D341Med (cell line): ENCODE measurements around the gene DNAJC8.

ENCODE experiments used
- DNase-seq: peaks from one replicate; pipeline ENCODE4 v3.0.0; 2012; ENCODE audit warnings: low spot score

The DNAJC8 gene, protein sequence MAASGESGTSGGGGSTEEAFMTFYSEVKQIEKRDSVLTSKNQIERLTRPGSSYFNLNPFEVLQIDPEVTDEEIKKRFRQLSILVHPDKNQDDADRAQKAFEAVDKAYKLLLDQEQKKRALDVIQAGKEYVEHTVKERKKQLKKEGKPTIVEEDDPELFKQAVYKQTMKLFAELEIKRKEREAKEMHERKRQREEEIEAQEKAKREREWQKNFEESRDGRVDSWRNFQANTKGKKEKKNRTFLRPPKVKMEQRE

DNA sequence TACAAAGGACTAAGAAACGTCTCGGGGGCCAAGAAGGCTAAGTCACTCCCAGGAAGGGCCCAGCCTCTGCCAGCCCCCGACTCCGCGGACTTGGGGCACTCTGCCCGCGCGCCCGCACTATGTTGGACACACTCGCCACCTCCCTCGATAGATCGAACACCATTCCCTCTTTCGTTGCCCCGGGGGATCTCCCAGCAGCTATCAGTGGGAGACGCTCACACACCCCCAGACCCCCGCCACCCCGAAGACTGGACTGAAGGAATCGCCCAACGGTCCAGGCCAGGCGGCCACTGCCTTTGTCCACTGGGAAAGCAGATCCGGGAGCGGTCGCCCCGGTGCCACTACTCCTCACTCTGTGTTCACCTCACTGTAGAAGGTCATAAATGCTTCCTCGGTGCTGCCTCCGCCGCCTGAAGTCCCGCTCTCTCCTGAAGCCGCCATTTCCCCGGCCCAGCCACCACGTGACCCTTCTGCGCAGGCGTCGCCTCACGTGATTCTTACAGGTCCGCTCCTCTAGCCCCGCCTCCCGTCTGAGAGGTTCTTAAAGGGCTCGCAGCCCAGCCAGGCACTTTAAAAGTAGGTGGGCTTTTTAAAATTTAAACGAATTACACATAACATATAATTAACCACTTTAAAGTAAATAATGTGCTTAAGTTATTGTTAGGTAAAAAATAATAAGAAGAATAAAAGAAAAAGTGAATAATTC, at the start of gene DNAJC8:
Gene DNAJC8, minus strand, starts transcription at position 472 of the 706 bp plus-strand sequence. Its CDS starts 31 bp downstream, at position 441.
- DNase-seq, result peak; percentile 91

- no peak for DNase-seq
Observed at GRCh38 chr1:28281608-28282425, 49.0 kb upstream of the DNAJC8 start.

GRCh38 chr1:28280977-28281381, 48.1 kb upstream of the DNAJC8 start:
- no peak for DNase-seq

- DNase-seq, result no peak
Observed at GRCh38 chr1:28280501-28280900, 47.7 kb upstream of the DNAJC8 start.

GRCh38 chr1:28279721-28280120, 46.9 kb upstream of the DNAJC8 start:
- DNase-seq, result no peak

- DNase-seq, result no peak
Observed at GRCh38 chr1:28278763-28279162, 45.9 kb upstream of the DNAJC8 start.

DNA sequence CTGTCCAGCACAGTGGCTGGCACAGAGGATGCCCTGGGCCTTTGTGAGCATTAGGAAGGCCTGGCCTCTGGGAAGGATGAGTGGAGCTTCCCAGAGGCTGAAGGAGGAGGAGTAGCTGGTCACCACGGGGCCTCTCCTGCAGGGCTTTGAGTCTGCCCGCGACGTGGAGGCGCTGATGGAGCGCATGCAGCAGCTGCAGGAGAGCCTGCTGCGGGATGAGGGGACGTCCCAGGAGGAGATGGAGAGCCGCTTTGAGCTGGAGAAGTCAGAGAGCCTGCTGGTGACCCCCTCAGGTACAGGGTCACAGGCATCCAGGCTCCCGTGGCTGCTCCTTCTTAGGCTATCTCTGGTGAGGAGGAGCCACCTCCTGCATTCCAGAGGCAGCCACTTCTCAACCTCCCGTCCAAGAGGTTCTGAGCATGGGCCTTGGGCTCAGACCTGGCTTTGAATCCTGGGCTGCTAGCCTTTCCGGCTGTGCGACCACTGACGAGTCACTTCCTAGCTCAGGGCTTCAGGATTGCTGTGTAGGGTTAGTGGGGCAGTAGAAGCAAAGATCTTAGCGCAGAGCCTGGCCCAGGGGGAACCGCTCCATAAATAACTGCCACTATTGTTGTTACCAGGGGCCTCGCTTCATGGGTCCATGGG, 40.5 kb upstream of the DNAJC8 start:
- DNase-seq, result no peak

DNA sequence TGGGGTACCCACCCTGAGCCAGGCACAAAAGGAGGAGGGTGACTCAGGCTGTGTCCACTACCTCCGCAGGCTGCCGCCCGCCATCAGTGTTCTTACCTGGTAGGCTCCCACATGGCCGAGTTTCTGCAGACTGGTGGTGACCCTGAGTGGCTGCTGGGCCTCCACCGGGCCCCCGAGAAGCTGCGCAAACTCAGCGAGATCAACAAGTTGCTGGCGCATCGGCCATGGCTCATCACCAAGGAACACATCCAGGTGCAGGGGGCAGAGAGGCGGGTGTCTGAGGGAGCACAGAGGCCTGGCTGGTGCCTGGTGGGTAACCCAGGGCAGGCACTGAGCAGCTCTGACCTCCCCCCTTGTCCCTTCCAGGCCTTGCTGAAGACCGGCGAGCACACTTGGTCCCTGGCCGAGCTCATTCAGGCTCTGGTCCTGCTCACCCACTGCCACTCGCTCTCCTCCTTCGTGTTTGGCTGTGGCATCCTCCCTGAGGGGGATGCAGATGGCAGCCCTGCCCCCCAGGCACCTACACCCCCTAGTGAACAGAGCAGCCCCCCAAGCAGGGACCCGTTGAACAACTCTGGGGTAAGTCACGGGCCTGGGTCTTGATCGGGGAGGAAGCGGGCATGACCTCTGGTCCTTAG, 39.5 kb upstream of the DNAJC8 start:
- DNase-seq, result no peak

DNA sequence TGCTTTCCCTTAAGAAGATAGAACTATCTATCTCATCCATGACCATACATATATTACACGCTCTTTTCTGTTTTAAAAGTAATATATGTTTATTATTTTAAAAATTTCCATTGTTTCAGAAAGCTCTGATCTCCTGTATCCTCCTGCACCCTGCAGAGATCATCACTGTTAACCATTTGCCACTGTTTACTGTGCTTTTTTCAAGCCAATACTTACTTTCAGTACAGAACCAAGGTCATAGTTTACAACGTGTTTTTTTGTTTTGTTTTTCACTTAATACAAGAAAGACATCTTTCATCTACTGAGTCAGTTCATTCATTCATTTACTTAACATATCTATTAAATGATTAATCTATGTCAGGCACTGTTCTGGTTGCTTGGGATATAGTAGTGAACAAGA, 36.7 kb upstream of the DNAJC8 start:
- DNase-seq, result no peak

- no peak for DNase-seq
Observed at GRCh38 chr1:28267633-28268032, 34.8 kb upstream of the DNAJC8 start.

DNA sequence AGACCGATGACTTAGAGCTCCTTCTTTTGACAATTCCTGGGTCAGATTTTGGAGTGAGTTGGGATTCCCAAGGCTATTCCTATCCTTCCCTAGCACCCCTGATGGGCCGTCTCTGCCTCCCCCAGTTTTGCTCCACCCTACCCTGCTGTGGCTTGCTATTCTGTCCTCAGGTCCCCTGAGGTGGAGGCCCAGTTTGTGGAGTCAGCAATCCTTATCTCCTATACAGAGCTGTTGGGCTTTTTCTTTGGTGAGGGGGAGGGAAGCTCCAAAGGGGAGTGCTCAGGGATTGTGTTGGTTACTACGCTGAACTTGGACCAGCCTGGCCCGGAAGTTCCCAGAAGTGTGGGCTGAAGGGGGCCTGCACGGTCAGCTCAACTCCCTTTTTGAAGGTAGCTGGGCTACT, 34.1 kb upstream of the DNAJC8 start:
- no peak for DNase-seq

DNA sequence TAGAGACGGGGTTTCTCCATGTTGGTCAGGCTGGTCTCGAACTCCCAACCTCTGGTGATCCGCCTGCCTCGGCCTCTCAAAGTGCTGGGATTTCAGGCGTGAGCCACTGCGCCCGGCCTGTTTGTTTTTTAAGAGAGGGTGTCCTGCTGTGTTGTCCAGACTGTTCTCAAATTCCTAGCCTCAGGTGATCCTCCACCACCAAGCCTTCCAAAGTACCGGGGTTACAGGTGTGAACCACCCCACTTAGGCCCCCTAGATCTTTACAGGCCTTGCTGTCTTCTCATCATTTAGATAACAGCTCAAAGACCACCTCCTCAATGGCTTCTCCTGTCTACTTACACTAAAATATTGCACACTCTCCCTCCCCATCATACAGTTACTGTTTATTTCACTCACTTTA, 32.7 kb upstream of the DNAJC8 start:
- no peak for DNase-seq

DNA sequence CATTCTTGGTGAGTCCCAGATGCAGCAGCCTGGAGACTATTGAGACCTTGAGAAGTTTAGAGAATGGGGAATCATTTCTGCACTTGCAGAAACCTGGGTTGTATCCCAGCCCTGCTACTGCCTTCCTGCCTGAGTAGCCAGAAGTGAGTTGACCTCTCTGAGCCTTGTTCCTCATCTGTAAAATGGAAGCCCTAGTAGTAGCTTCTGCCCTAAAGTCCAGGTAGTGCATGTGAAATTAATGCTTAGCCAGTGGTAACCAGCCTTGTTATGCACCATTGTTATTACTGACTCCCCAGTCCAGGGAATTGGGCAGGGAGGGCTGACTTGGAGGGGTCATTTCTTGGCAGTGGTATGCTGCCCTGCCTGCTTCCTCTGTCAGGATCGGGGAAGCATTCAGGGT, 32.1 kb upstream of the DNAJC8 start:
- DNase-seq, result no peak

DNA sequence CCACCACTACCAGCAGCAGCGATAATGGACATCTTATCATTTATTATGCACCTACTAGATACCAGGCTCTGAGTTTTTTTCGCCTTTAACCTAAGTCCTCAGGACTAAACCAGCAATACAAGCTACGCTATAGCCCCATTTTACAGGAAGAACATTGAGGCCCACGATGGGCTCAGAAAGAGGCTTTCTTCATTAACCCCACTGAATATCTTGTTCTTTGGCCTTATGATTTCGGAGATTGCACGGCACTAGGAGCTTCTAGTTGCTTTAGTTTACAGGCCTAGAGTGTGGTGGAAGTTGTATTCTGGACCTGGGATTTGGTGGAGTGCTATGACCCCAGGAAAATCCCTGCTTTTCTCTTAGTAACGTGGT, 28.0 kb upstream of the DNAJC8 start:
- DNase-seq, result no peak

- DNase-seq, result peak; percentile 73
Observed at GRCh38 chr1:28259934-28260802, 27.3 kb upstream of the DNAJC8 start.

DNA sequence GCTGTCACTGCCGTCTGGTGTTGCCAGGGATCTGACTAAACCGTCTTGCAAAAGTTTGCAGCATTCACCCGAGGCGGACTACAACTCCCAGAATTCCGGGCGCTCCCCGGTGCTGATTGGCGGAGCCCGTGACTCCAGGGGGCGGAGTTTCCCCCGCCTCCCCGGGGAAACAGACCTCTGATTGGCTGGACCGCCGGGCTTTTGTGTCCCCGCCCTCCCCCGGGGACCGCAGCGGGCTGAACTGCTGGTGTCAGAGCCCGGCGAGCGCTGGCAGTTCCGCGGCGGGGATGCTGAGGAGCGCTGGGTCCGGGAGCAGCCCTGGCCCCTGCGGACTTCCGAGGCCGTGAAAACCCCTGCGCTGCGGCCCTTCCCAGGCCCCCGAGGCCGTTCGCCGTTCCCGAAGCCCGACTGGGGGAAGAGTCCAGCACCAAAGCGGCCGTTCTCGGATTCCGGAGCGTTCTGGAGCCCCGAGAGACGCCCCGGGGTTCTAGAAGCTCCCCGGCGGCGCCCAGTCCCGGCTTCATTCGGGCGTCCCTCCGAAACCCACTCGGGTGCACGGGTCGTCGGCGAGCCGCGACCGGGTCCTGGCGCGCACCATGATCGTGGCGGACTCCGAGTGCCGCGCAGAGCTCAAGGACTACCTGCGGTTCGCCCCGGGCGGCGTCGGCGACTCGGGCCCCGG, 26.6 kb upstream of the DNAJC8 start, which contains the start of gene SESN2:
Gene SESN2, plus strand, starts transcription at position 267 of the 682 bp plus-strand sequence. Its CDS starts 330 bp downstream, at position 597.
- DNase-seq, result peak; percentile 97

GRCh38 chr1:28258628-28259251, 25.9 kb upstream of the DNAJC8 start:
- DNase-seq, result no peak

GRCh38 chr1:28257736-28258135, 24.9 kb upstream of the DNAJC8 start:
- DNase-seq, result no peak

DNA sequence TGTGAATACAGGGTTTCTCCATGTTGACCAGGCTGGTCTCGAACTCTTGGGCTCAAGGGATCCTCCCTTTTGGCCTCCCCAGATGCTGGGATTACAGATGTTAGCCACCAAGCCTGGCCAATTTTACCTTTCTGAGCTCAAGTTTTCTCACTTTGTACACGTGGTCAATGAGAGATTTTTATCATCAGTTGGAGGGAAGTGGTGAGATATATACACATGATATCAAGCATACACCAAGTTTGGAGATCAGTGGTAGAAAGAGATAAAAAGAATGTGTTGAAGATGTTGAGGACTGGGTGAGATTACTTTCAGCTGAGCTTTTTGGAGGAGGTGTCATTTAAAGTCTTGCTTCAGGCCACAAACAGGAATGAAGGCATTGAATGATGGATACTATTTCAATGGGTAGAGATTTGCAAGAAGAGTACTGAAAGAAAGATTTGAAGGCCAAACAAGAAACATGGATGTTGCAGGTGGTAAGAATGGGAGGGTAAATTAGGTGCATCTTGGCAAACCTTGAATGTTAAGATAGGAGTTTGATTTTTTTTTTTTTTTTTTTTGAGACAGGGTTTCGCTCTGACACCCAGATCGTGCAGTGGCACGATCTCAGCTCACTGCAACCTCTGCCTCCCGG, 23.5 kb upstream of the DNAJC8 start:
- DNase-seq, result no peak
